HCT116 (cell line): Measurements from ENCODE around the gene HNRNPUL2. TPM values are rescaled to one million over a fixed set of nuclear protein-coding genes. Genes with fewer than 3 reads are reported as not detected.

Experiments
- ATAC-seq: fragments of 200-7000 bp; cut with Tn5 transposase; 2 replicates; pipeline ENCODE4 v1.9.1; 2020; ENCODE audit warnings: mild to moderate bottlenecking, moderate library complexity
- BruUV-seq: library from RNA; stranded (reverse); fragments of 400-500 nt; replicated peaks from 2 replicates; lab custom pipeline; 2021; lab: Mats Ljungman, UMichigan
- CTCF ChIA-PET: fragments of 300-600 bp; sonication (Branson Sonifier 250); formaldehyde crosslinking; loops from one replicate; lab custom pipeline; 2021; ENCODE audit warnings: antibody characterized with exemption; lab: Charles Lee
- POLR2A ChIA-PET: fragments of 300-600, 350-600 bp; sonication (Branson Sonifier 250); formaldehyde crosslinking; loops from one replicate; lab custom pipeline; 2021; ENCODE audit warnings: antibody characterized with exemption; lab: Charles Lee
- RAD21 ChIA-PET, 2 experiments: fragments of 300-600 bp; sonication (Branson Sonifier 250); formaldehyde crosslinking; loops; one replicate each; lab custom pipeline; 2023; ENCODE audit warnings: low total read pairs in 2 of 2; ENCODE audit not compliant: uncharacterized antibody in 2 of 2, unreplicated experiment in 2 of 2, low non-redundant PET in 1 of 2; lab: Charles Lee
- DNase-seq: peaks from one replicate; pipeline ENCODE4 v3.0.0-alpha.2; 2010; ENCODE audit warnings: low read depth, low spot score
- H2AFZ ChIP-seq: fragments of 200-600 bp; shearing (Covaris generic), sonication (generic); 2 replicates; pipeline ENCODE4 v1.6.1; 2017; ENCODE audit warnings: low read depth, mixed run types, mixed read lengths, antibody characterized with exemption, low read length; ENCODE audit not compliant: poor library complexity, severe bottlenecking
- H3K27ac ChIP-seq: 2 replicates; pipeline ENCODE4 v1.5.1; 2012; ENCODE audit warnings: low read depth, low read length
- H3K27me3 ChIP-seq: fragments of 200-600 bp; sonication (generic); 2 replicates; pipeline ENCODE4 v1.6.1; 2016; ENCODE audit warnings: mixed run types, low read length, mixed read lengths; ENCODE audit not compliant: insufficient read depth
- H3K36me3 ChIP-seq, 2 experiments: fragments of 200-500 bp in 1 of 2; fragments of 200-600 bp in 1 of 2; sonication (Bioruptor generic) in 1 of 2; sonication (generic) in 1 of 2; 2 replicates each; pipeline versions ENCODE4 v1.5.1 to v1.6.1; 2014 to 2016; ENCODE audit warnings: low read length in 2 of 2, inconsistent platforms in 1 of 2, mixed read lengths in 1 of 2, mixed run types in 1 of 2; ENCODE audit not compliant: insufficient read depth in 2 of 2, control insufficient read depth in 1 of 2
- H3K4me1 ChIP-seq, 2 experiments: fragments of 200-600 bp in 1 of 2; sonication (generic) in 1 of 2; 2 replicates each; pipeline versions ENCODE4 v1.5.1 to v1.6.1; 2012 to 2017; ENCODE audit warnings: low read length in 2 of 2, inconsistent platforms in 1 of 2, mild to moderate bottlenecking in 1 of 2, mixed read lengths in 1 of 2, mixed run types in 1 of 2, moderate library complexity in 1 of 2; ENCODE audit not compliant: insufficient read depth in 2 of 2, control insufficient read depth in 1 of 2
- H3K4me2 ChIP-seq: fragments of 200-600 bp; sonication (generic); 2 replicates; pipeline ENCODE4 v1.6.1; 2017; ENCODE audit warnings: mixed run types, low read length, mixed read lengths
- H3K4me3 ChIP-seq, 2 experiments: fragments of 200-600 bp in 1 of 2; sonication (generic) in 1 of 2; replicated peaks in 1 of 2; 2 replicates each; pipeline ENCODE4 v1.5.1; 2011 to 2016; ENCODE audit warnings: low read length in 2 of 2, control low read depth in 1 of 2, low read depth in 1 of 2, mild to moderate bottlenecking in 1 of 2, mixed read lengths in 1 of 2, mixed run types in 1 of 2
- H3K79me2 ChIP-seq: fragments of 200-600 bp; sonication (generic); 2 replicates; pipeline ENCODE4 v1.6.1; 2017; ENCODE audit warnings: mild to moderate bottlenecking, mixed run types, low read length, moderate library complexity, mixed read lengths; ENCODE audit not compliant: insufficient read depth
- H3K9ac ChIP-seq: fragments of 200-600 bp; sonication (generic); 2 replicates; pipeline ENCODE4 v1.6.1; 2016; ENCODE audit warnings: low read length, mixed read lengths
- H3K9me2 ChIP-seq: fragments of 200-600 bp; sonication (generic), shearing (Covaris generic); 2 replicates; pipeline ENCODE4 v1.6.1; 2017; ENCODE audit warnings: mixed run types, mild to moderate bottlenecking, moderate library complexity; ENCODE audit not compliant: insufficient read depth
- H3K9me3 ChIP-seq, 2 experiments: fragments of 200-500 bp in 1 of 2; fragments of 200-600 bp in 1 of 2; sonication (Bioruptor generic) in 1 of 2; sonication (generic) in 1 of 2; 2 replicates each; pipeline ENCODE4 v1.6.1; 2014 to 2017; ENCODE audit warnings: low read length in 2 of 2, mixed read lengths in 2 of 2, inconsistent platforms in 1 of 2, low read depth in 1 of 2, mild to moderate bottlenecking in 1 of 2, mixed run types in 1 of 2, moderate library complexity in 1 of 2; ENCODE audit not compliant: control insufficient read depth in 1 of 2, insufficient read depth in 1 of 2
- H4K20me1 ChIP-seq: fragments of 200-600 bp; sonication (generic), shearing (Covaris generic); 2 replicates; pipeline ENCODE4 v1.6.1; 2017; ENCODE audit warnings: mixed run types, mild to moderate bottlenecking, moderate library complexity; ENCODE audit not compliant: insufficient read depth
- CEBPB ChIP-seq: IDR thresholded peaks from 2 replicates; pipeline ENCODE4 v1.6.1; 2012; ENCODE audit warnings: low read depth
- ELF1 ChIP-seq: IDR thresholded peaks from 2 replicates; pipeline ENCODE4 v1.6.1; 2012; ENCODE audit warnings: low read depth, borderline replicate concordance
- EZH2 ChIP-seq: fragments of 200-600 bp; sonication (generic); IDR thresholded peaks from 2 replicates; pipeline ENCODE4 v1.6.1; 2017; ENCODE audit warnings: antibody characterized with exemption, mixed run types
- FOSL1 ChIP-seq: IDR thresholded peaks from 2 replicates; pipeline ENCODE4 v1.6.1; 2012; ENCODE audit warnings: low read depth
- JUND ChIP-seq: IDR thresholded peaks from 2 replicates; pipeline ENCODE4 v1.6.1; 2012
- POLR2A ChIP-seq: IDR thresholded peaks from 2 replicates; pipeline ENCODE4 v1.7.0; 2011; ENCODE audit warnings: borderline replicate concordance; ENCODE audit not compliant: insufficient read depth, insufficient read length; ENCODE audit errors: extremely low read depth
- POLR2AphosphoS5 ChIP-seq: IDR thresholded peaks from 2 replicates; pipeline ENCODE4 v1.6.1; 2011; ENCODE audit warnings: mild to moderate bottlenecking, low read depth, low read length, moderate library complexity
- RAD21 ChIP-seq: IDR thresholded peaks from 2 replicates; pipeline ENCODE4 v1.6.1; 2012; ENCODE audit warnings: low read depth, mild to moderate bottlenecking
- SIN3A ChIP-seq: IDR thresholded peaks from 2 replicates; pipeline ENCODE4 v1.6.1; 2012; ENCODE audit warnings: low read depth
- SRF ChIP-seq: IDR thresholded peaks from 2 replicates; pipeline ENCODE4 v1.6.1; 2012; ENCODE audit warnings: low read depth
- TCF7L2 ChIP-seq: IDR thresholded peaks from 2 replicates; pipeline ENCODE4 v1.7.0; 2011; ENCODE audit warnings: borderline replicate concordance, inconsistent platforms; ENCODE audit not compliant: insufficient read depth, insufficient read length; ENCODE audit errors: extremely low read depth
- YY1 ChIP-seq: IDR thresholded peaks from 2 replicates; pipeline ENCODE4 v1.6.1; 2011; ENCODE audit warnings: low read length, low read depth, moderate library complexity, mild to moderate bottlenecking; ENCODE audit not compliant: insufficient replicate concordance; ENCODE audit errors: extremely low read depth
- intact Hi-C: fragments of 100-400 bp; cut with micrococcal nuclease; formaldehyde crosslinking; loops from 2 replicates; pipeline ENCODE4 v1.10.0; 2022
- total RNA-seq: library from RNA; stranded (reverse); gene quantifications from one replicate; pipeline ENCODE4 v1.2.1, GENCODE V29; 2021; ENCODE audit not compliant: unreplicated experiment
- TF ChIP-seq, protein P1 (sequence below): IDR thresholded peaks from 2 replicates; pipeline ENCODE4 v1.6.1; 2011; ENCODE audit warnings: mild to moderate bottlenecking, low read length, moderate library complexity; ENCODE audit not compliant: insufficient replicate concordance; ENCODE audit errors: extremely low read depth
- TF ChIP-seq, protein P2 (sequence below): IDR thresholded peaks from 2 replicates; pipeline ENCODE4 v1.6.1; 2012
- TF ChIP-seq, protein P3 (sequence below): IDR thresholded peaks from 2 replicates; pipeline ENCODE4 v1.6.1; 2012; ENCODE audit warnings: low read depth
- TF ChIP-seq, protein P4 (sequence below), 3 experiments: fragments of 200-600 bp in 1 of 3; sonication (generic) in 1 of 3; IDR thresholded peaks in 2 of 3; conservative IDR thresholded peaks in 1 of 3; 2 replicates each; pipeline ENCODE4 v1.5.1; 2012 to 2017; ENCODE audit warnings: low read depth in 2 of 3, low read length in 2 of 3, antibody characterized with exemption in 1 of 3, borderline replicate concordance in 1 of 3, control low read depth in 1 of 3, mild to moderate bottlenecking in 1 of 3, mixed read lengths in 1 of 3, mixed run types in 1 of 3, moderate library complexity in 1 of 3; ENCODE audit not compliant: insufficient read depth in 1 of 3

HNRNPUL2 gene
- total RNA-seq, 1 experiment from 2014 or later: 45.8 TPM

DNA sequence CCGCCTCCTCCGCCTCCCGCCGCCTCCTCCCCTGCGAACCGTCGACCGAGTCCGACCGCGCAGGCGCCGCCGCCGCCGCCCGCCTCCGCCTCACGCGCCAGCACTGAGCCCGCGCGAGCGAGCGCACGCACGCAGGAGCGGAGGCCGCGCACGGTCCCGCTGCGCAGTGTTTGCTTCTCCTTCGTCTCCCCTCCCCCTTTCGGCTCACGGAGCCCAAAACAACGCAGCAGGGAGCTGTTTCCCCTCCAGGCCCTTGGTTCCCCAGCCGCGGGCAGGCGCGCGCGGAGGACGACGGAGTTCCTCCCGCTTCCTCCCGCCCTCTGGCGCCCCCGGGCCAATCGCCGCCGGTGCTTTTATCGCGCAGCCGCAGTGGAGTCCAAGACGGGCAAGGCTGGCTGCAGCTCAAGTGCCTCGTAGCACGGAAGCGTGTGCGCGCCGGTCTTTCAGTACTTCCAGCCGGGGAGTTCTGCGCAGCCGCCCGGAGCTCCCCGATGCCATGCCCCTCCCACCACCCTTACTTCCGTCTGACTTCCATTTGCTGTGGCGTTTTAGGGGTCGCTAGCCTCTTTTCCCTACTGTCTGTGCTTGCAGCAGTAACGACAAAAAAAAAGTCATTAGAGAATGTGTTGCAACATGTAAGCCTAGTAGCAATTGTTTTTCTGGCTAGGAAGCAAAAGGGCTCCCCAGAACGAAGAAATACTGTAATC lies at the start of gene HNRNPUL2 (continued):
- TF ChIP-seq, protein P1, sequence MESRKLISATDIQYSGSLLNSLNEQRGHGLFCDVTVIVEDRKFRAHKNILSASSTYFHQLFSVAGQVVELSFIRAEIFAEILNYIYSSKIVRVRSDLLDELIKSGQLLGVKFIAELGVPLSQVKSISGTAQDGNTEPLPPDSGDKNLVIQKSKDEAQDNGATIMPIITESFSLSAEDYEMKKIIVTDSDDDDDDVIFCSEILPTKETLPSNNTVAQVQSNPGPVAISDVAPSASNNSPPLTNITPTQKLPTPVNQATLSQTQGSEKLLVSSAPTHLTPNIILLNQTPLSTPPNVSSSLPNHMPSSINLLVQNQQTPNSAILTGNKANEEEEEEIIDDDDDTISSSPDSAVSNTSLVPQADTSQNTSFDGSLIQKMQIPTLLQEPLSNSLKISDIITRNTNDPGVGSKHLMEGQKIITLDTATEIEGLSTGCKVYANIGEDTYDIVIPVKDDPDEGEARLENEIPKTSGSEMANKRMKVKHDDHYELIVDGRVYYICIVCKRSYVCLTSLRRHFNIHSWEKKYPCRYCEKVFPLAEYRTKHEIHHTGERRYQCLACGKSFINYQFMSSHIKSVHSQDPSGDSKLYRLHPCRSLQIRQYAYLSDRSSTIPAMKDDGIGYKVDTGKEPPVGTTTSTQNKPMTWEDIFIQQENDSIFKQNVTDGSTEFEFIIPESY: no peak
- TF ChIP-seq, protein P2, sequence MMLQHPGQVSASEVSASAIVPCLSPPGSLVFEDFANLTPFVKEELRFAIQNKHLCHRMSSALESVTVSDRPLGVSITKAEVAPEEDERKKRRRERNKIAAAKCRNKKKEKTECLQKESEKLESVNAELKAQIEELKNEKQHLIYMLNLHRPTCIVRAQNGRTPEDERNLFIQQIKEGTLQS: no peak

DNA sequence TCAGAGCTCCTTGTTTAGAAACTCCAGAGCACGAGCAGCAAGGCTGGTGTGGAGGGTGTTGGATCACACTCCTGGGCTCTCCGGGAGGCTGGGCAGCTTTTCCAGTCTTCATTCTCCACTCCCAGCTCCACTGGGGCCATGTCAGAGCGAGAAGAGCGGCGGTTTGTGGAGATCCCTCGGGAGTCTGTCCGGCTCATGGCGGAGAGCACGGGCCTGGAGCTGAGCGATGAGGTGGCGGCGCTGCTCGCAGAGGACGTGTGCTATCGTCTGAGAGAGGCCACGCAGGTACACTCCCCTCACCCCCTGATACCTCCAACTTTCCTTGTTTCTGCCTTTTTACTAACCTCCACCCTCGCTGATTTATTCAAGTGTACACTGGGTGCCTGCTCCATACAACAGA lies 48.4 kb upstream of the HNRNPUL2 start:
- ChIA-PET CTCF (interaction anchor here (1.1 to 2.7 kb wide), 2 partner anchors 11 kb away, joined by 3 to 7 read pairs; no protein-coding TSS in a partner anchor), RAD21 (no interaction called here), POLR2A (interaction anchor here (0.8 to 1.4 kb wide), 2 partner anchors 22 to 65 kb away, joined by 3 read pairs; partner anchors contain the start of gene ZBTB3)
- Histone ChIP-seq H3K27me3 (no peaks in the 10 kb centered on the region), H3K9ac (no peak overlapping the region), H3K4me2 (no peak overlapping the region), H3K4me1 (peaks cover 3 to 13% of the 10 kb centered on the region in 2 experiments; a peak in 3 of 4 replicates), H3K36me3 (peaks cover 3 to 13% of the 10 kb centered on the region in 2 experiments; a peak in 3 of 4 replicates), H3K4me3 (no peak overlapping the region), H4K20me1 (no peaks in the 10 kb centered on the region), H3K9me2 (no peaks in the 10 kb centered on the region), H3K79me2 (peaks cover 19% of the 10 kb centered on the region), H3K9me3 (no peaks in the 10 kb centered on the region), H3K27ac (no peak overlapping the region), H2AFZ (no peak overlapping the region)
- ATAC-seq (no peak), DNase-seq (no peak)
- intact Hi-C loops: no loop called here
- BruUV-seq: no TSS peak
- TF ChIP-seq ELF1 (no peak), SIN3A (no peak), JUND (no peak), TCF7L2 (no peak), CEBPB (no peak), FOSL1 (no peak), POLR2A (no peak), RAD21 (no peak), YY1 (no peak), SRF (no peak), POLR2AphosphoS5 (no peak), EZH2 (no peak)
- TF ChIP-seq, protein P2: no peak
- TF ChIP-seq, protein P3, sequence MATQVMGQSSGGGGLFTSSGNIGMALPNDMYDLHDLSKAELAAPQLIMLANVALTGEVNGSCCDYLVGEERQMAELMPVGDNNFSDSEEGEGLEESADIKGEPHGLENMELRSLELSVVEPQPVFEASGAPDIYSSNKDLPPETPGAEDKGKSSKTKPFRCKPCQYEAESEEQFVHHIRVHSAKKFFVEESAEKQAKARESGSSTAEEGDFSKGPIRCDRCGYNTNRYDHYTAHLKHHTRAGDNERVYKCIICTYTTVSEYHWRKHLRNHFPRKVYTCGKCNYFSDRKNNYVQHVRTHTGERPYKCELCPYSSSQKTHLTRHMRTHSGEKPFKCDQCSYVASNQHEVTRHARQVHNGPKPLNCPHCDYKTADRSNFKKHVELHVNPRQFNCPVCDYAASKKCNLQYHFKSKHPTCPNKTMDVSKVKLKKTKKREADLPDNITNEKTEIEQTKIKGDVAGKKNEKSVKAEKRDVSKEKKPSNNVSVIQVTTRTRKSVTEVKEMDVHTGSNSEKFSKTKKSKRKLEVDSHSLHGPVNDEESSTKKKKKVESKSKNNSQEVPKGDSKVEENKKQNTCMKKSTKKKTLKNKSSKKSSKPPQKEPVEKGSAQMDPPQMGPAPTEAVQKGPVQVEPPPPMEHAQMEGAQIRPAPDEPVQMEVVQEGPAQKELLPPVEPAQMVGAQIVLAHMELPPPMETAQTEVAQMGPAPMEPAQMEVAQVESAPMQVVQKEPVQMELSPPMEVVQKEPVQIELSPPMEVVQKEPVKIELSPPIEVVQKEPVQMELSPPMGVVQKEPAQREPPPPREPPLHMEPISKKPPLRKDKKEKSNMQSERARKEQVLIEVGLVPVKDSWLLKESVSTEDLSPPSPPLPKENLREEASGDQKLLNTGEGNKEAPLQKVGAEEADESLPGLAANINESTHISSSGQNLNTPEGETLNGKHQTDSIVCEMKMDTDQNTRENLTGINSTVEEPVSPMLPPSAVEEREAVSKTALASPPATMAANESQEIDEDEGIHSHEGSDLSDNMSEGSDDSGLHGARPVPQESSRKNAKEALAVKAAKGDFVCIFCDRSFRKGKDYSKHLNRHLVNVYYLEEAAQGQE: no peak
- TF ChIP-seq, protein P4, sequence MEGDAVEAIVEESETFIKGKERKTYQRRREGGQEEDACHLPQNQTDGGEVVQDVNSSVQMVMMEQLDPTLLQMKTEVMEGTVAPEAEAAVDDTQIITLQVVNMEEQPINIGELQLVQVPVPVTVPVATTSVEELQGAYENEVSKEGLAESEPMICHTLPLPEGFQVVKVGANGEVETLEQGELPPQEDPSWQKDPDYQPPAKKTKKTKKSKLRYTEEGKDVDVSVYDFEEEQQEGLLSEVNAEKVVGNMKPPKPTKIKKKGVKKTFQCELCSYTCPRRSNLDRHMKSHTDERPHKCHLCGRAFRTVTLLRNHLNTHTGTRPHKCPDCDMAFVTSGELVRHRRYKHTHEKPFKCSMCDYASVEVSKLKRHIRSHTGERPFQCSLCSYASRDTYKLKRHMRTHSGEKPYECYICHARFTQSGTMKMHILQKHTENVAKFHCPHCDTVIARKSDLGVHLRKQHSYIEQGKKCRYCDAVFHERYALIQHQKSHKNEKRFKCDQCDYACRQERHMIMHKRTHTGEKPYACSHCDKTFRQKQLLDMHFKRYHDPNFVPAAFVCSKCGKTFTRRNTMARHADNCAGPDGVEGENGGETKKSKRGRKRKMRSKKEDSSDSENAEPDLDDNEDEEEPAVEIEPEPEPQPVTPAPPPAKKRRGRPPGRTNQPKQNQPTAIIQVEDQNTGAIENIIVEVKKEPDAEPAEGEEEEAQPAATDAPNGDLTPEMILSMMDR (IDR thresholded peaks at IDR 0.05 in 2 of 3, conservative IDR thresholded peaks at IDR 0.05 in 1 of 3; ENCODE audit: borderline replicate concordance in 1 of 3, insufficient read depth in 1 of 3, low read depth in 2 of 3, low read length in 2 of 3): no peak
